Measurements from ENCODE around the gene DMTF1. TPM values are rescaled to one million over a fixed set of nuclear protein-coding genes. Genes with fewer than 3 reads are reported as not detected.

DMTF1 gene
- polyA plus RNA-seq, 3 donors = 140 to 222 (median 176) TPM

- no peak for DNase-seq (ENCODE audit: extremely low read depth in 1 of 11, low read depth in 9 of 11, low spot score in 4 of 11)
Measured at GRCh38 chr7:87131771-87132170, 20.5 kb upstream of the DMTF1 start.

GRCh38 chr7:87137271-87137670 lies 15.0 kb upstream of the DMTF1 start:
- no peak for DNase-seq (ENCODE audit: extremely low read depth in 1 of 11, low read depth in 9 of 11, low spot score in 4 of 11)

GRCh38 chr7:87139514-87139913 lies 12.7 kb upstream of the DMTF1 start:
- DNase-seq (ENCODE audit: extremely low read depth in 1 of 11, low read depth in 9 of 11, low spot score in 4 of 11) = no peak

GRCh38 chr7:87140271-87140748 lies 11.9 kb upstream of the DMTF1 start:
- DNase-seq (ENCODE audit: extremely low read depth in 1 of 11, low read depth in 9 of 11, low spot score in 4 of 11) = no peak

- DNase-seq (ENCODE audit: extremely low read depth in 1 of 11, low read depth in 9 of 11, low spot score in 4 of 11) = peak in 1 of 11 donors; percentile 13
Measured at GRCh38 chr7:87144173-87144657, 8.0 kb upstream of the DMTF1 start.

- DNase-seq (ENCODE audit: extremely low read depth in 1 of 11, low read depth in 9 of 11, low spot score in 4 of 11) = no peak
Measured at GRCh38 chr7:87146740-87147386, 5.4 kb upstream of the DMTF1 start.

GRCh38 chr7:87147500-87147899 lies 4.8 kb upstream of the DMTF1 start:
- DNase-seq (ENCODE audit: extremely low read depth in 1 of 11, low read depth in 9 of 11, low spot score in 4 of 11) = no peak

GRCh38 chr7:87148332-87148955 lies 3.8 kb upstream of the DMTF1 start:
- DNase-seq (ENCODE audit: extremely low read depth in 1 of 11, low read depth in 9 of 11, low spot score in 4 of 11) = no peak

GRCh38 chr7:87151002-87151728 lies 1.1 kb upstream of the DMTF1 start:
- DNase-seq (ENCODE audit: extremely low read depth in 1 of 11, low read depth in 9 of 11, low spot score in 4 of 11) = no peak

- DNase-seq (ENCODE audit: extremely low read depth in 1 of 11, low read depth in 9 of 11, low spot score in 4 of 11) = no peak
Measured at GRCh38 chr7:87151729-87152111, 533 bp upstream of the DMTF1 start.

GRCh38 chr7:87152897-87153641 lies 816 bp downstream of the DMTF1 start:
- peak in 4 of 11 donors; percentile 18 to 54 (median 32) for DNase-seq (ENCODE audit: extremely low read depth in 1 of 11, low read depth in 9 of 11, low spot score in 4 of 11)

- no peak for DNase-seq (ENCODE audit: extremely low read depth in 1 of 11, low read depth in 9 of 11, low spot score in 4 of 11)
Measured at GRCh38 chr7:87154166-87154565, 1.9 kb downstream of the DMTF1 start.

- DNase-seq (ENCODE audit: extremely low read depth in 1 of 11, low read depth in 9 of 11, low spot score in 4 of 11) = no peak
Measured at GRCh38 chr7:87154569-87154968, 2.3 kb downstream of the DMTF1 start.

GRCh38 chr7:87155788-87156187 lies 3.5 kb downstream of the DMTF1 start:
- no peak for DNase-seq (ENCODE audit: extremely low read depth in 1 of 11, low read depth in 9 of 11, low spot score in 4 of 11)

GRCh38 chr7:87156709-87157108 lies 4.5 kb downstream of the DMTF1 start:
- DNase-seq (ENCODE audit: extremely low read depth in 1 of 11, low read depth in 9 of 11, low spot score in 4 of 11) = no peak

- DNase-seq (ENCODE audit: extremely low read depth in 1 of 11, low read depth in 9 of 11, low spot score in 4 of 11) = no peak
Measured at GRCh38 chr7:87159538-87159937, 7.3 kb downstream of the DMTF1 start.

- no peak for DNase-seq (ENCODE audit: extremely low read depth in 1 of 11, low read depth in 9 of 11, low spot score in 4 of 11)
Measured at GRCh38 chr7:87164433-87164832, 12.2 kb downstream of the DMTF1 start.

GRCh38 chr7:87170828-87171227 lies 18.6 kb downstream of the DMTF1 start:
- no peak for DNase-seq (ENCODE audit: extremely low read depth in 1 of 11, low read depth in 9 of 11, low spot score in 4 of 11)

GRCh38 chr7:87171282-87171934 lies 19.2 kb downstream of the DMTF1 start:
- DNase-seq (ENCODE audit: extremely low read depth in 1 of 11, low read depth in 9 of 11, low spot score in 4 of 11) = no peak
